C4-2B (cell line): ENCODE measurements around the gene PTRHD1.

Experiments
- CTCF ChIP-seq: fragments of 450-650 bp; conservative IDR thresholded peaks from 2 replicates; pipeline ENCODE4 v1.5.1; 2017; ENCODE audit warnings: mild to moderate bottlenecking
- ZFX ChIP-seq: fragments of 450-650 bp; IDR thresholded peaks from 2 replicates; pipeline ENCODE4 v1.6.1; 2017

GRCh38 chr2:24783641-24784040 lies 9.6 kb downstream of the PTRHD1 start:
- no peak for TF ChIP-seq CTCF
- no peak for TF ChIP-seq ZFX
